ENCODE measurements around the gene ALOX12B. TPM values are rescaled to one million over a fixed set of nuclear protein-coding genes. Genes with fewer than 3 reads are reported as not detected.

The ALOX12B gene
- total RNA-seq, 2 experiments from 2014 or later, result 2.0 to 5.3 TPM

- Histone ChIP-seq H3K4me1 (ENCODE audit: insufficient read depth, low read length, poor library complexity, severe bottlenecking) (no peaks in the 10 kb centered on the region), H3K79me2 (ENCODE audit: insufficient read depth, low read depth, low read length) (no peaks in the 10 kb centered on the region), H2AFZ (ENCODE audit: low read length) (no peak overlapping the region), H3K9me3 (ENCODE audit: low read length) (no peaks in the 10 kb centered on the region), H4K20me1 (ENCODE audit: insufficient read depth, low read length) (no peaks in the 10 kb centered on the region), H3K27ac (ENCODE audit: low read depth, low read length, poor library complexity, severe bottlenecking) (no peak overlapping the region), H3K4me3 (ENCODE audit: low read depth, low read length, poor library complexity, severe bottlenecking) (no peak overlapping the region), H3K4me2 (ENCODE audit: low read length) (no peak overlapping the region), H3K36me3 (ENCODE audit: insufficient read depth, low read length) (no peaks in the 10 kb centered on the region), H3K9me2 (ENCODE audit: insufficient read depth, low read length) (no peaks in the 10 kb centered on the region)
- intact Hi-C loops (cut with micrococcal nuclease; ENCODE audit: unreplicated experiment), result loop anchor here (10.0 kb wide), 1 partner anchor 222 kb away; no protein-coding TSS in a partner anchor
- DNase-seq (ENCODE audit: low spot score), result no peak
- BruUV-seq (replicated peaks), result no TSS peak
- TF ChIP-seq EZH2phosphoT487 (IDR thresholded peaks at IDR 0.05; ENCODE audit: borderline replicate concordance, low read depth, low read length), result no peak
- no peak for TF ChIP-seq CTCF (conservative IDR thresholded peaks at IDR 0.05; ENCODE audit: low read length)
- CTCF ChIA-PET (ENCODE audit: unreplicated experiment), result no interaction called here
- POLR2A ChIA-PET, result interaction anchor here (0.5 kb wide), 1 partner anchor 279 kb away, joined by 4 read pairs; no protein-coding TSS in a partner anchor
Observed at GRCh38 chr17:8046306-8046928, 41.1 kb downstream of the ALOX12B start.

GRCh38 chr17:8044819-8045810, 42.4 kb downstream of the ALOX12B start:
- POLR2A ChIA-PET, result no interaction called here
- CTCF ChIA-PET (ENCODE audit: unreplicated experiment), result no interaction called here
- H3K36me3 ChIP-seq (ENCODE audit: insufficient read depth, low read length), result no peaks in the 10 kb centered on the region
- no peaks in the 10 kb centered on the region for H3K9me3 ChIP-seq (ENCODE audit: low read length)
- no peaks in the 10 kb centered on the region for H3K9me2 ChIP-seq (ENCODE audit: insufficient read depth, low read length)
- no peaks in the 10 kb centered on the region for H3K4me1 ChIP-seq (ENCODE audit: insufficient read depth, low read length, poor library complexity, severe bottlenecking)
- H3K4me2 ChIP-seq (ENCODE audit: low read length), result no peak overlapping the region
- intact Hi-C loops (cut with micrococcal nuclease; ENCODE audit: unreplicated experiment), result loop anchor here (5.0 to 10.0 kb wide), 2 partner anchors 220 to 303 kb away; no protein-coding TSS in a partner anchor
- no peak overlapping the region for H2AFZ ChIP-seq (ENCODE audit: low read length)
- DNase-seq (ENCODE audit: low spot score), result no peak
- H3K79me2 ChIP-seq (ENCODE audit: insufficient read depth, low read depth, low read length), result no peaks in the 10 kb centered on the region
- no peak overlapping the region for H3K27ac ChIP-seq (ENCODE audit: low read depth, low read length, poor library complexity, severe bottlenecking)
- TF ChIP-seq CTCF (conservative IDR thresholded peaks at IDR 0.05; ENCODE audit: low read length), result no peak
- no peak for TF ChIP-seq EZH2phosphoT487 (IDR thresholded peaks at IDR 0.05; ENCODE audit: borderline replicate concordance, low read depth, low read length)
- no peaks in the 10 kb centered on the region for H4K20me1 ChIP-seq (ENCODE audit: insufficient read depth, low read length)
- no peak overlapping the region for H3K4me3 ChIP-seq (ENCODE audit: low read depth, low read length, poor library complexity, severe bottlenecking)
- BruUV-seq (replicated peaks), result no TSS peak
